Tibial artery (tissue), 4 donors: ENCODE measurements around the gene NTM.

Experiments
- DNase-seq, 2 donors: peaks; one replicate each; pipeline ENCODE4 v3.0.0-alpha.2; 2019
- H3K27ac ChIP-seq, 2 donors: fragments of 200-600 bp; sonication (generic) in 1 of 2; 1 replicate in 1 of 2; 2 replicates in 1 of 2; pipeline ENCODE4 v1.5.1; 2018 to 2019; ENCODE audit warnings: mild to moderate bottlenecking in 1 of 2
- H3K27me3 ChIP-seq, 2 donors: fragments of 200-600 bp; sonication (generic) in 1 of 2; one replicate each; pipeline versions ENCODE4 v1.5.1 to v1.6.0; 2016 to 2019
- H3K36me3 ChIP-seq, 3 donors: fragments of 200-600 bp; sonication (generic) in 2 of 3; one replicate each; pipeline ENCODE4 v1.5.1; 2016 to 2019; ENCODE audit warnings: mild to moderate bottlenecking in 2 of 3
- H3K4me1 ChIP-seq, 4 donors: fragments of 200-600 bp; sonication (generic) in 2 of 4; 1 replicate in 3 of 4; 2 replicates in 1 of 4; pipeline ENCODE4 v1.5.1; 2016 to 2019
- H3K4me3 ChIP-seq, 2 donors: fragments of 200-600 bp; sonication (generic) in 1 of 2; 1 replicate in 1 of 2; 2 replicates in 1 of 2; pipeline ENCODE4 v1.5.1; 2018 to 2019; ENCODE audit warnings: mild to moderate bottlenecking in 2 of 2
- H3K9me3 ChIP-seq, 3 donors: fragments of 200-600 bp; sonication (generic) in 1 of 3; one replicate each; pipeline ENCODE4 v1.5.1; 2016 to 2019
- CTCF ChIP-seq, 2 experiments: fragments of 200-600 bp in 1 of 2; fragments of 450-650 bp in 1 of 2; IDR thresholded peaks; one replicate each; pipeline ENCODE4 v1.5.1; 2017 to 2019; ENCODE audit warnings: antibody characterized with exemption in 2 of 2, mild to moderate bottlenecking in 1 of 2, moderate library complexity in 1 of 2
- intact Hi-C: fragments of 100-400 bp; cut with DNase I; formaldehyde crosslinking; loops from one replicate; pipeline ENCODE4 v1.15.0; 2023; ENCODE audit warnings: low total_unique reads

NTM gene

GRCh38 chr11:132126973-132127899, 756.8 kb downstream of the NTM start:
- peak in 1 of 2 donors; percentile 76 for DNase-seq
- Histone ChIP-seq H3K27me3 (peaks cover 0 to 6% of the 10 kb centered on the region in 2 donors), H3K4me1 (peaks cover 0 to 22% (median 14%) of the 10 kb centered on the region in 4 donors), H3K4me3 (peak overlapping the region; percentile 30 to 45), H3K36me3 (no peaks in the 10 kb centered on the region), H3K27ac (peak overlapping the region in 1 of 2 donors; percentile 41), H3K9me3 (no peaks in the 10 kb centered on the region)
- intact Hi-C loops: no loop called here
- TF ChIP-seq CTCF (IDR thresholded peaks at IDR 0.05): peak; percentile 42 to 44

- H3K9me3 ChIP-seq: no peaks in the 10 kb centered on the region
- peaks cover 0 to 22% (median 14%) of the 10 kb centered on the region in 4 donors for H3K4me1 ChIP-seq
- intact Hi-C loops: no loop called here
- H3K4me3 ChIP-seq: no peak overlapping the region
- no peak for TF ChIP-seq CTCF (IDR thresholded peaks at IDR 0.05)
- no peak overlapping the region for H3K27ac ChIP-seq
- DNase-seq: no peak
- H3K36me3 ChIP-seq: no peaks in the 10 kb centered on the region
- H3K27me3 ChIP-seq: peaks cover 0 to 6% of the 10 kb centered on the region in 2 donors
Observed at GRCh38 chr11:132127900-132128288, 757.5 kb downstream of the NTM start.

- Histone ChIP-seq H3K36me3 (no peaks in the 10 kb centered on the region), H3K9me3 (no peaks in the 10 kb centered on the region), H3K4me3 (no peak overlapping the region), H3K27ac (no peak overlapping the region), H3K27me3 (peaks cover 0 to 7% of the 10 kb centered on the region in 2 donors), H3K4me1 (peaks cover 0 to 17% (median 11%) of the 10 kb centered on the region in 4 donors)
- no peak for DNase-seq
- intact Hi-C loops: no loop called here
- TF ChIP-seq CTCF (IDR thresholded peaks at IDR 0.05): no peak
Observed at GRCh38 chr11:132131047-132131446, 760.6 kb downstream of the NTM start.

DNA sequence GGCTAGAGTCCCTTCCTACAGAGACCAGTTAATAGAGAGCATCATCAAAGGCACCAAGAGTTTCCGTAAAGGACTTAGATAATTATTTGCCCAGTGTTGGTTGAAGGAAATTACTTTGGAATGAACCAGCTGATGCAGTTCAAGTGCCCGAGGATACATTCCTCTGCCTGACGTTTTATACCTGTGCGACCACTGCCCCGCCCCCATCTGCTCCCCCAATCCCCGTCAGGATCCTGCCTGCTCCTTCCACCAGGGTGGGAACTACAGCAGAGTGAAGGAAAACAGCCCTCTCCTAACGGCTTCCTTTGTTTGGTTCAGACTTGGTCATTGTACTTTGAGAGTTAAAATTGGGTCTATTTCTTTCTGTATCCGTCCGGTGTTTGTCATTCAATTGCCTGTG, 761.5 kb downstream of the NTM start:
- no peak overlapping the region for H3K27ac ChIP-seq
- no peaks in the 10 kb centered on the region for H3K9me3 ChIP-seq
- H3K4me3 ChIP-seq: no peak overlapping the region
- TF ChIP-seq CTCF (IDR thresholded peaks at IDR 0.05): no peak
- H3K27me3 ChIP-seq: peaks cover 0 to 7% of the 10 kb centered on the region in 2 donors
- DNase-seq: no peak
- intact Hi-C loops: no loop called here
- H3K36me3 ChIP-seq: no peaks in the 10 kb centered on the region
- peaks cover 0 to 8% (median 4%) of the 10 kb centered on the region in 4 donors for H3K4me1 ChIP-seq

DNA sequence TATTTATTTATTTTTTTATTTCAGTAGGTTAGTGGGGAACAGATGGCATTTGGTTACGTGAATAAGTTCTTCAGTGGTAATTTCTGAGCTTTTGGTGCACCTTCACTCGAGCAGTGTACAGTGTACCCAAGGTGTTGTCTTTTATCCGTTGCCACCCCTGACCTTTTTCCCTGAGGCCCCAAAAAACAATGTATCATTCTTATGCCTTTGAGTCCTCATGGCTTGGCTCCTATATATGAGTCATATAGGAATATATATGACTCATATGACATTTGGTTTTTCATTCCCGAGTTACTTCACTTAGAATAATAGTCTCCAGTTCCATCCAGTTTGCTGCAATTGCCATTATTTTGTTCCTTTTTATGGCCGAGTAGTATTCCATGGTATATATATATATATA, 763.9 kb downstream of the NTM start:
- Histone ChIP-seq H3K4me1 (no peaks in the 10 kb centered on the region), H3K27ac (no peak overlapping the region), H3K36me3 (no peaks in the 10 kb centered on the region), H3K4me3 (no peak overlapping the region), H3K27me3 (peaks cover 0 to 7% of the 10 kb centered on the region in 2 donors), H3K9me3 (no peaks in the 10 kb centered on the region)
- DNase-seq: no peak
- intact Hi-C loops: no loop called here
- no peak for TF ChIP-seq CTCF (IDR thresholded peaks at IDR 0.05)
